22Rv1 (cell line): ENCODE measurements around the gene TGFB3.

ENCODE experiments used
- CTCF ChIP-seq: fragments of 450-650 bp; IDR thresholded peaks from 2 replicates; pipeline ENCODE4 v1.5.1; 2017; ENCODE audit warnings: mild to moderate bottlenecking
- ZFX ChIP-seq: fragments of 450-650 bp; IDR thresholded peaks from 2 replicates; pipeline ENCODE4 v1.6.1; 2017; ENCODE audit warnings: antibody characterized with exemption, borderline replicate concordance

GRCh38 chr14:76012354-76012753 is 30.6 kb upstream of the TGFB3 start:
- TF ChIP-seq CTCF (no peak), ZFX (no peak)
